ENCODE measurements around the gene WDR54.

Gene WDR54, protein sequence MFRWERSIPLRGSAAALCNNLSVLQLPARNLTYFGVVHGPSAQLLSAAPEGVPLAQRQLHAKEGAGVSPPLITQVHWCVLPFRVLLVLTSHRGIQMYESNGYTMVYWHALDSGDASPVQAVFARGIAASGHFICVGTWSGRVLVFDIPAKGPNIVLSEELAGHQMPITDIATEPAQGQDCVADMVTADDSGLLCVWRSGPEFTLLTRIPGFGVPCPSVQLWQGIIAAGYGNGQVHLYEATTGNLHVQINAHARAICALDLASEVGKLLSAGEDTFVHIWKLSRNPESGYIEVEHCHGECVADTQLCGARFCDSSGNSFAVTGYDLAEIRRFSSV

DNA sequence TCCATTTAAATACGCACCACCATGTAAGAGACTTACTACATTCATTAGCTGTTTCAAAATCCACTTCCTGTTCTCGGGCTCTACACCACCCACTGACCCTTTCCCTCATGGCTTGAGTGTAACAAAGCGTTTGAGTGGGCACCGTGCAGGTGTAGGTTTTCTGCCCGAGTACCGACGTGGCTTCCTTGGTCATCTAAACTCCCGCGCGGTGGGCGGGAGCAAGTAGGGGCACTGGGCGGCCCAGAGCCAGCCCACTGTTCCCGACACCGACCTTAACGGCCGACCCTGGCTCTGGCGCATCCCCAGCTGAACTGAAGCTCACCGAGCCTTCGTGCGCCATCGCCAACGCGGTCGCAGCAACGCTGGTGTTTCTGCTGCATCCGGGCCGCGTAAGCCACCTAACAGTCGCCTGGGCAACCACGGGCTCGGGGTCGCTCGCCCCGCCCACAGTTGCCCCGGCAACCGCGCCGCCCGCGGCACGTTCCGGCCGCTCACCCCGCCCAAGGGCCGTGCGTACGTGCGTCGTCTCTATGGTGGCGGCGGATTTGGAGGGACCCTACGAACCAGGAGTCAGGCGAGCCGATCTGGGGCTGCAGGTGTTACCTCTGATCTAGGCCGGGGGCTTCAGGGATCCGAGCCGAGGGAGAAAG, at the start of gene WDR54, which contains the start of gene C2orf81:
TSS of gene WDR54 (plus strand) at position 510 of the 650 bp plus-strand sequence. CDS start 424 bp downstream, outside the sequence.
TSS of gene C2orf81 (minus strand) at position 399 of the 650 bp plus-strand sequence. CDS start at position 340, 59 bp downstream.
- peak; percentile 62 to 65 for DNase-seq (ENCODE audit: low read depth in 2 of 2)

GRCh38 chr2:74372674-74373073, 48.9 kb upstream of the WDR54 start:
- DNase-seq (ENCODE audit: low read depth in 2 of 2) = no peak

DNA sequence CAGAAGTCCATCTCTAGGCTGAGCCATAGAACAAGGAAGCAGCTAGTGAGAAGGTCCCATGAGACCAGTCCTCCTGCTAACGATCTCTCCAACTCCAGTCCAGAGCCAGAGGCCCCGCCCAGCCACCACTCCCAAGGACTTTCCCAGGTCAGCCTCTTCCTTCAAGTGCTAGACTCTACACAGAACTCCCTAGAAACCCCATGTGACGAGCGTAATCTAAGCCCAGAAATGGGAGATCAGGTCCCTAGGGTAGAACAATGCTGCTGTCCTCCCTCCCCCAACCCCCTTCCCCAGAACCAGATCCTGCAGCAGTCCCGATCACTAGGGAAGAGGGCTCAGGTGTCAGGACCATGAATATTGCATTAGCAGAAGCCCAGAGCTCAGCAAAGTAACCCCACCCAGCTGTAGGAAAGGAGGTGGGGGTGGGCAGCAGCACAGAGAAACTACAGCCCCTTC, 48.3 kb upstream of the WDR54 start:
- DNase-seq (ENCODE audit: low read depth in 2 of 2) = no peak

DNA sequence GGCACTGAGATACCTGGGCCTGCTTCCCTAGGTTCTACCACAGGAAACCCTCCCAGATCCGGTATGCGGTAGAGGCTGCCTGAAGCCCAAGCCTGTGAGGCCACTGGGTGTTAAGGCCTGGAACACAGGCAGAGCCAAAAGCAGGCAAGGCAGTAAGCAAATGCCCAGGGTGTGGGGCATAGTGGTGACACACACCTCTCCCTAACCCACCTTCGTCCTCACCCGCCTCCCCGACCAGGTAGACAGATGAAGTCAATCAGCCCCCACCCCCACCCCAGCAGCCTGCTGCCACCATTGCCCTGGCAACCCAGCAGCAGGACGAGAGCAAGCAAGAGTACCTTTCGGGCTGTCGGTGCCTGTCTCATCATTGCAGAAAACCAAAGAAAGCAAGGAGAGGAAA, 47.5 kb upstream of the WDR54 start:
- no peak for DNase-seq (ENCODE audit: low read depth in 2 of 2)

DNA sequence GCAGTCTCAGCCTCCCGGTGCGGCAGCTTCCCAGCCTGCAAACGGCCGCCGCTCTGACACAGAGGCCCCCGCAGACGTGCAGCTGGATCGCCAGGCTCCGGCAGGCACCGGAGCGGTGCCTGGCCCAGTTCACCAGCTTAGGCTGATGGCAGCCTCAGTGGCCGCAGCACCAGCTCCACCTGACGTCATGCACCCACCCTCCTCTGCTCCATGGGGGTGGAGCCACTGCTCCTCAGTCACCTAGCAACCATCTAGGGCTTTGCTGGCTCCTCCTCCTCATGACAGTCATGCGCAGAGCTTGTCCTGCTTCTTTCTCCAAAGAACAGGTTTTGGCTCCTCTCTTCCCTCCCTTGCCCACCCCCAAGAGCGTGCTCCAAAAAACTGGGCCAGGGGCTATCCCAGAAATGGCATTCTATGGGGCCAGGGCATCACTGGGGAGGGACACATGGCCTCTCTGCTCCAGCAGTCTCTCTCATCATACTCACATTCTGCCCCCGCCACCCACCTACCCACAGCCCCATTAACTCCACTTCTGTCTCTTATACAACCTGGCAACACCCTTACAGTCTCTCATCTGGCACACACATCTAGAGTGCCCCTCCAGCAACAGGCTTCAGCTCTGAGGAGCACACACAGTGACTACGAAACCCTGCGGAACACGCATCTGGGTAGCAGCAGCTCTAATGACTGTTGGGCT, 46.9 kb upstream of the WDR54 start:
- peak; percentile 21 to 35 for DNase-seq (ENCODE audit: low read depth in 2 of 2)

- no peak for DNase-seq (ENCODE audit: low read depth in 2 of 2)
Measured at GRCh38 chr2:74375838-74376237, 45.7 kb upstream of the WDR54 start.

GRCh38 chr2:74378007-74378406, 43.5 kb upstream of the WDR54 start:
- DNase-seq (ENCODE audit: low read depth in 2 of 2) = no peak

DNA sequence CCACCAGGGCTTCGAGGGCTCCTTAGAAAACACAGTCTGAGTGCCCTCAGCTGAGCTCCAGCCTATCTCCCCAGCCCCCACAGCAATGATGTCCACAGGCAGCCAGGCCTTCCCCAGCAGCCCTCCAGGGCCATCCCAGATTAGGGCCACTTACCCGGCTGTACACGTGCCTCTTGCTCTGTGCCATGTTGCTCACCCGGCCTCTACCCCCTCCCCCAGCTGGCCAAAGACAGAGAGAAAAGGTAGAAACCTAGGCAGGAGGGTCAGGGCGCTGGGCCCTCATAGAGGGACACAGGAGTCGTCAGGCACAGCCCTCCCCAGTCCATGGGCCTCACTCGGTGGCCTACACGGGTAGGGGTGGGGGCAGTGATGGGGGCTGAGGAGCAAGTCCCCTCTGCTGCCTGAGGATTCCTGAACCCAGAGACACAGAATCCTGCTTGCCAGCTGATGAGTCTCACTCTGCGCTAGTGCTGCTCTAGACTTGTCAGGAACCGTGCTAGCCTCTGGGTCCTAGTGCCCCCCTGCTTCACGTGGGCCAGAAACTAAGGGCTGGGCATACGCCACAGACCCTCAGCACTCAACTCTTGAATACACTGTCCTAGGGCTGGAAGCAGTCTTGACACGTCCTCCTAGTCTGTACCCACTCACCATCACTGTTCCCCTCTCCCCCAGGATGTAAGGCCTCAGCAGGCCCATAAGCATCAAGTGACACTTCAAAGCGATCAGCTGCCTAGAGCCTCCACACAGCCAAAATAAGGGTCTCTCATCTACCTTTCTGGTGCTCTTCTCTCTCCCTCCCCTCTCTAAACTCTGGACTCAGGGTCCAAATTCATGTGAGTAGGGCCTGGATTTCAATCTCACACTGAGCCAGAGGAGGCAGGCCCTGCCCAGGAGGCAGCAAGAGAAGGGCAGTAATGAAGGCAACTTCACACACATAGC, 41.4 kb upstream of the WDR54 start, which contains the start of gene DCTN1:
TSS of gene DCTN1 (minus strand) at position 461 of the 939 bp plus-strand sequence. CDS start at position 187, 274 bp downstream.
- peak; percentile 18 to 20 for DNase-seq (ENCODE audit: low read depth in 2 of 2)

DNA sequence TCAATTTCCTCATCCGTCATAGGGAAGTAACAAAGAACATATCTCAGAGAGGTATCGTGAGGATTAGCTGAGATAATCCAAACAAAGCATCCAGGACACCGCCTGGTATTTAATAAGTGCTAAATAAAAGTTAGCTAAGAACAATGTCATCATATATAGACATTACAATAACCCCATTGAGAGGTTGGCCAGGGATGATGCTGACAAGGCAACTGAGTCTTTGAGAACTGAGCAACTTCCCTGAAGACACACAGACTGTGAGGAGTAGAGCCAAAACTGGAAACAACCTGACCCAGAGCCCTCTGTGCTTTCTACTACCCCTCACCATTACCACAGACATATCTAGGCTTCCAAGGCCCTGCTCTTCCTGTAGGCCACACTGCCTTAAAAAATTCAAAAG, 39.8 kb upstream of the WDR54 start:
- no peak for DNase-seq (ENCODE audit: low read depth in 2 of 2)

GRCh38 chr2:74383254-74383653, 38.3 kb upstream of the WDR54 start:
- no peak for DNase-seq (ENCODE audit: low read depth in 2 of 2)

DNA sequence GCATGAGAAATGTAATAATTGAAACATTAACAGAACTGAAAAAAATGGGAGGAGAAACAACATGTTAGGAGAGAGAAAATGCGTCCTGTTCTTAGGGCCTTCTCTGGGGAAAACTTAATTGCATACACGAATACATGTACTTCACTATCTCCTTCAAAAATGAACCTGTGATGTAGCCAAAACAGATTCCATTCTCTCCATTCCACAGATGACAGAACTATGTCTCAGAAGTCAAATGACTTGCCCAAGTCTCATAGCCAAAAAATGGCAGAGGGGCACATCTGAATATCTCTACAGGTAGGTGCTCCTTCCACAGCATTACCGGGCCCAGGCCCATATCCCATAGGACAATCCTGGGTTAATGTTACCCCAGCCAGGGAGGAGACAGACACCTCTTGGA, 37.5 kb upstream of the WDR54 start:
- no peak for DNase-seq (ENCODE audit: low read depth in 2 of 2)

DNA sequence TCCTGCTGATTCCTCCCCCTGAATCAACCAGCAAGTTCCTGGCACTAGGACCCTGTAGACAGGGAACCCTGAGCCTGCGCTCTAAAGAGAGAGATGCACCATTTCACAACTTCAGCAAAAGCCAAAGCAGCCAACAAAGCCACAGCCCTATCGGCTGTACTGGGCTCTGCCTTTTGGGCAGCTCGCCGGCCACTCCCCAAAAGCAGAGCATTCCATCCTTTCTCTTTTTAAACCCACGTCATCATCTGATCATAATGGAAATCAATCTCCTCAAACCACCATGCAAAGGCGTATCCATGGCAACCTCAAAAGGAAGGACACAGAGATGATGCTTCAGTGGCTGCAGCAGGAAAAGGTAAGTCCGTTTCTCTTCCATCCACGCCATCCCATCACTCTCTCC, 36.1 kb upstream of the WDR54 start:
- no peak for DNase-seq (ENCODE audit: low read depth in 2 of 2)

GRCh38 chr2:74387346-74387745, 34.2 kb upstream of the WDR54 start:
- no peak for DNase-seq (ENCODE audit: low read depth in 2 of 2)

DNA sequence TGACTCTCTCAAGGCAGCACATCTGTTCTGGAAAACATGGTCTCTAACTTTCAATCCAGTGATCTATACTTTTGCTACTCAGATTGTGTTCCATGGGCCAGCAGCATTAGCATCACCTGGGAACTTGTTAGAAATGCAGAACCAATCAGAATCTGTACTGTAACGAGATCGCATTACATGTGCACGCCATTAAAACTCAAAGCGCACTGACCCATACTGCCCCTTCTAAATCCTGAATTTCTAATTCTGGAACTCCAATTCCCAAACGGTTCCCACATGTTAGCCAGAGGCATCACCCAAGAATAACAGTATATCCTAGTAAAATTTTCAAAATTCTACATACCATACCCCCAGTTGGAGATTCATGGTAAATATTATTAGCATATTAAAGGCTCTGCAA, 30.9 kb upstream of the WDR54 start:
- DNase-seq (ENCODE audit: low read depth in 2 of 2) = no peak

DNA sequence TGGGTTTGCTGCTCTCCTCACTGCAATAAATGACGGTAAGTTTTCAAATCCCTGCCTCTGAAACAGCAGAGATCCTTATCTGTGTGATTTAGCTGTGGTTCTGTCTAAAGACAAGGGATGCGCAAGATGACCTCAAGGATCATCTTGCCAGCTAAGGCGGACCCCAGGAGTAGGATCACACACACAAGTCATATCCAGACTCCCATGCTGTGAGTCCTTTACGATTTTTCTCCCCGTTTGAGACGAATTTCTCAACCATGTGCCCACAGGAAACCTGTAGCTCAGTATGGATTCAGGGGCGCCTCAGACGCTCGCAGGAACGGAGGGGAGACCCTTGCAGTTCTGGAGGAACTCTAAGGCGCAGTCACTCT, 30.3 kb upstream of the WDR54 start:
- no peak for DNase-seq (ENCODE audit: low read depth in 2 of 2)

GRCh38 chr2:74391580-74392448, 29.7 kb upstream of the WDR54 start:
- peak; percentile 74 to 76 for DNase-seq (ENCODE audit: low read depth in 2 of 2)

GRCh38 chr2:74392449-74392743, 29.1 kb upstream of the WDR54 start:
- no peak for DNase-seq (ENCODE audit: low read depth in 2 of 2)

GRCh38 chr2:74393525-74393924, 28.0 kb upstream of the WDR54 start:
- no peak for DNase-seq (ENCODE audit: low read depth in 2 of 2)

- DNase-seq (ENCODE audit: low read depth in 2 of 2) = no peak
Measured at GRCh38 chr2:74396149-74396548, 25.4 kb upstream of the WDR54 start.

DNA sequence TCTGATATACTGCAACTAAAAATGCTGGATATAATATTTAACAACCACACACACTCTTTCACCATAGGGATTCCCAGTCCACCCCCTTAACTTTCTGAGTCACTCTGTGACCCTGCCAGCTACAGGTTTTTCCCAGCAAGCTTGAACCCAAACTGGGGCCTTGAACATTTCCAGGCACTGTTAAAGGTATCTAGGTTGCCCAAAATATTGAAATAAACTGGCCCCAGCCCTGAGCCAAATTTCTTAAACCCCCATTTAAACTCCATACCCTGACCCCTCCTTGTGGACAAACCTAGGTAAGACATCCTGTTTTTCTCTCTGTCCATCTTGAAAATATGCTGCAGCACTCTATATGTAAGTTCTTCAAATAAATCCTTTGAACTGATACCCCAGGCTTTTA, 21.7 kb upstream of the WDR54 start:
- no peak for DNase-seq (ENCODE audit: low read depth in 2 of 2)

- no peak for DNase-seq (ENCODE audit: low read depth in 2 of 2)
Measured at GRCh38 chr2:74401891-74402290, 19.6 kb upstream of the WDR54 start.
